Measurements from ENCODE around the gene NLRC3. TPM values are rescaled to one million over a fixed set of nuclear protein-coding genes. Genes with fewer than 3 reads are reported as not detected.
"Not testable (repeated sequence)": the region's sequence is repeated elsewhere in the genome, so short reads cannot be mapped to it uniquely, and the experiment has no call there.

NLRC3 gene
- total RNA-seq, 1 donor from 2014 or later = 22.2 TPM

GRCh38 chr16:3612510-3613466 is 35.6 kb upstream of the NLRC3 start:
- ChIA-PET POLR2A (interaction anchor here (0.8 to 1.4 kb wide), 8 partner anchors 9 to 330 kb away, joined by 3 to 8 read pairs (median 5); partner anchors contain the start of gene TRAP1), CTCF (interaction anchor here (0.9 kb wide), 1 partner anchor 32 kb away, joined by 3 read pairs; no protein-coding TSS in a partner anchor)
- TF ChIP-seq CTCF (IDR thresholded peaks at IDR 0.05) = no peak
- no peaks in the 10 kb centered on the region for H3K27me3 Mint-ChIP-seq
- peaks cover 26% of the 10 kb centered on the region for H3K36me3 Mint-ChIP-seq (ENCODE audit: low read depth)
- H3K4me1 Mint-ChIP-seq = peaks cover 49% of the 10 kb centered on the region
- ATAC-seq (ENCODE audit: low read depth) (no peak), DNase-seq (no peak)
- intact Hi-C loops (cut with micrococcal nuclease) = loop anchor here (5.0 to 10.0 kb wide), 2 partner anchors 458 to 660 kb away; partner anchors contain the start of gene TFAP4
- peak overlapping the region; percentile 100 for H3K4me3 Mint-ChIP-seq
- H3K27ac Mint-ChIP-seq = peak overlapping the region; percentile 57
- no peaks in the 10 kb centered on the region for H3K9me3 Mint-ChIP-seq

GRCh38 chr16:3611146-3611975 is 34.2 kb upstream of the NLRC3 start, which contains the start of gene SLX4:
SLX4 (minus strand) TSS chr16:3611606; CDS start chr16:3608964, 2,642 bp downstream.
- CTCF ChIA-PET = interaction anchor here (0.9 kb wide), 1 partner anchor 85 kb away, joined by 3 read pairs; no protein-coding TSS in a partner anchor
- H3K27ac Mint-ChIP-seq = peak within 1 kb of the TSS; percentile 96
- peak within 1 kb of the TSS; percentile 100 for H3K4me3 Mint-ChIP-seq
- no peak for TF ChIP-seq CTCF (IDR thresholded peaks at IDR 0.05)
- peaks cover 60% of the 10 kb centered on the region for H3K4me1 Mint-ChIP-seq
- intact Hi-C loops (cut with micrococcal nuclease) = loop anchor here (1.0 to 10.0 kb wide), 11 partner anchors 15 to 661 kb away; partner anchors contain the start of genes CREBBP, DNASE1, NLRC3 and TFAP4
- POLR2A ChIA-PET = interaction anchor here (0.6 to 1.4 kb wide), 10 partner anchors 11 to 329 kb away, joined by 3 to 8 read pairs (median 4); partner anchors contain the start of gene TRAP1
- H3K27me3 Mint-ChIP-seq = no peaks in the 10 kb centered on the region
- no peaks in the 10 kb centered on the region for H3K9me3 Mint-ChIP-seq
- DNase-seq (peak; percentile 95), ATAC-seq (ENCODE audit: low read depth) (peak; percentile 85)
- peaks cover 25% of the 10 kb centered on the region for H3K36me3 Mint-ChIP-seq (ENCODE audit: low read depth)

GRCh38 chr16:3610698-3611145 is 33.5 kb upstream of the NLRC3 start:
- H3K9me3 Mint-ChIP-seq = no peaks in the 10 kb centered on the region
- no peak for ATAC-seq (ENCODE audit: low read depth)
- H3K27me3 Mint-ChIP-seq = no peaks in the 10 kb centered on the region
- ChIA-PET CTCF (no interaction called here), POLR2A (no interaction called here)
- peak overlapping the region; percentile 47 for H3K27ac Mint-ChIP-seq
- H3K4me3 Mint-ChIP-seq = peak overlapping the region; percentile 100
- peaks cover 30% of the 10 kb centered on the region for H3K36me3 Mint-ChIP-seq (ENCODE audit: low read depth)
- intact Hi-C loops (cut with micrococcal nuclease) = loop anchor here (1.0 to 10.0 kb wide), 11 partner anchors 16 to 662 kb away; partner anchors contain the start of genes CREBBP, DNASE1, NLRC3 and TFAP4
- no peak for DNase-seq
- peaks cover 61% of the 10 kb centered on the region for H3K4me1 Mint-ChIP-seq
- TF ChIP-seq CTCF (IDR thresholded peaks at IDR 0.05) = no peak

GRCh38 chr16:3609895-3610697 is 32.9 kb upstream of the NLRC3 start:
- DNase-seq = no peak
- POLR2A ChIA-PET = no interaction called here
- peaks cover 58% of the 10 kb centered on the region for H3K4me1 Mint-ChIP-seq
- peaks cover 23% of the 10 kb centered on the region for H3K36me3 Mint-ChIP-seq (ENCODE audit: low read depth)
- CTCF ChIA-PET = interaction anchor here (0.8 kb wide), 1 partner anchor 44 kb away, joined by 3 read pairs; the partner anchor contains the start of gene DNASE1
- intact Hi-C loops (cut with micrococcal nuclease) = loop anchor here (2.0 to 10.0 kb wide), 7 partner anchors 23 to 662 kb away; partner anchors contain the start of genes CREBBP, NLRC3 and TFAP4
- H3K4me3 Mint-ChIP-seq = peak overlapping the region; percentile 100
- H3K9me3 Mint-ChIP-seq = no peaks in the 10 kb centered on the region
- TF ChIP-seq CTCF (IDR thresholded peaks at IDR 0.05) = no peak
- ATAC-seq (ENCODE audit: low read depth) = no peak
- H3K27ac Mint-ChIP-seq = no peak overlapping the region
- no peaks in the 10 kb centered on the region for H3K27me3 Mint-ChIP-seq

- H3K27me3 Mint-ChIP-seq; H3K27ac Mint-ChIP-seq; DNase-seq; CTCF ChIA-PET; ATAC-seq (ENCODE audit: low read depth); H3K4me3 Mint-ChIP-seq; intact Hi-C loops (cut with micrococcal nuclease); POLR2A ChIA-PET; H3K9me3 Mint-ChIP-seq: not testable (repeated sequence)
- Mint-ChIP-seq H3K36me3 (ENCODE audit: low read depth) (peaks cover 17% of the 10 kb centered on the region), H3K4me1 (peaks cover 54% of the 10 kb centered on the region)
These were observed 31.8 kb upstream of the NLRC3 start for GRCh38 chr16:3608976-3609375.
